Vagina (tissue), 2 donors: ENCODE results near the gene DOCK1.

Experiments
- POLR2A ChIP-seq, 2 donors: fragments of 450-650 bp; IDR thresholded peaks; one replicate each; pipeline ENCODE4 v1.6.1; 2017; ENCODE audit warnings: antibody characterized with exemption in 2 of 2, mild to moderate bottlenecking in 2 of 2, moderate library complexity in 2 of 2
- POLR2AphosphoS5 ChIP-seq, 2 donors: sonication (generic); formaldehyde crosslinking; IDR thresholded peaks; one replicate each; pipeline ENCODE4 v1.9.0; 2017; ENCODE audit warnings: antibody characterized with exemption in 2 of 2, mild to moderate bottlenecking in 2 of 2, low read depth in 1 of 2; ENCODE audit not compliant: insufficient read depth in 1 of 2
- TF ChIP-seq, protein P1 (sequence below), 3 experiments: fragments of 450-650 bp in 2 of 3; fragments of 200-600 bp in 1 of 3; sonication (generic) in 1 of 3; IDR thresholded peaks; one replicate each; pipeline ENCODE4 v1.5.1; 2017 to 2019; ENCODE audit warnings: antibody characterized with exemption in 3 of 3, mild to moderate bottlenecking in 2 of 3, moderate library complexity in 2 of 3

- TF ChIP-seq, protein P1, sequence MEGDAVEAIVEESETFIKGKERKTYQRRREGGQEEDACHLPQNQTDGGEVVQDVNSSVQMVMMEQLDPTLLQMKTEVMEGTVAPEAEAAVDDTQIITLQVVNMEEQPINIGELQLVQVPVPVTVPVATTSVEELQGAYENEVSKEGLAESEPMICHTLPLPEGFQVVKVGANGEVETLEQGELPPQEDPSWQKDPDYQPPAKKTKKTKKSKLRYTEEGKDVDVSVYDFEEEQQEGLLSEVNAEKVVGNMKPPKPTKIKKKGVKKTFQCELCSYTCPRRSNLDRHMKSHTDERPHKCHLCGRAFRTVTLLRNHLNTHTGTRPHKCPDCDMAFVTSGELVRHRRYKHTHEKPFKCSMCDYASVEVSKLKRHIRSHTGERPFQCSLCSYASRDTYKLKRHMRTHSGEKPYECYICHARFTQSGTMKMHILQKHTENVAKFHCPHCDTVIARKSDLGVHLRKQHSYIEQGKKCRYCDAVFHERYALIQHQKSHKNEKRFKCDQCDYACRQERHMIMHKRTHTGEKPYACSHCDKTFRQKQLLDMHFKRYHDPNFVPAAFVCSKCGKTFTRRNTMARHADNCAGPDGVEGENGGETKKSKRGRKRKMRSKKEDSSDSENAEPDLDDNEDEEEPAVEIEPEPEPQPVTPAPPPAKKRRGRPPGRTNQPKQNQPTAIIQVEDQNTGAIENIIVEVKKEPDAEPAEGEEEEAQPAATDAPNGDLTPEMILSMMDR (IDR thresholded peaks at IDR 0.05) = no peak
- TF ChIP-seq POLR2AphosphoS5 (IDR thresholded peaks at IDR 0.05; ENCODE audit: insufficient read depth in 1 of 2, low read depth in 1 of 2) (no peak), POLR2A (IDR thresholded peaks at IDR 0.05) (no peak)
Observed at GRCh38 chr10:127298381-127298780, 393.2 kb downstream of the DOCK1 start.
